NK-92 treated with Interleukin-12 subunit alpha and Interleukin-12 subunit beta, amount 100 ng/mL, for 24 hours (cell line): ENCODE data around the gene CEBPG.

Experiments
- DNase-seq: peaks from one replicate; lab custom pipeline; 2025; lab: John Stamatoyannopoulos, UW

CEBPG gene

DNA sequence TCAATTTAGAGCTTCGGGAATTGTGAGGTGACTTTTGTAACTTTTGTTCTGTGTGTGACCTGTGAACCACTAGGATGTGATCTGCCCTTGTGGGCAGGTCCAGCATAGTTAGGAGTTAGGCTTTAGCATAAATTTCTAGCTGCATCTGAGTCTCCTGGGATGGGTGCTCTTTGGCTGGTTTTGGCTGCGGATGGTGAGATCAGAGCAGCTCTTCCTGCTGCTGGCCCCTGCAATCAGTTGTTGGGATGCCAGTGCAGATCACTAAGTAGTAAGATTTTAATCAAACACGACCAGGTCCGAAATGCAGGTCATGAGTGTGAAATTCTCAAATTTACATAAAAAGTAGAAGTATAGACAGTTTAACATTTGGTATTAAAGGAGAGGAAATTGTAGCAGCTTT, 8.5 kb downstream of the CEBPG start:
- no peak for DNase-seq

DNA sequence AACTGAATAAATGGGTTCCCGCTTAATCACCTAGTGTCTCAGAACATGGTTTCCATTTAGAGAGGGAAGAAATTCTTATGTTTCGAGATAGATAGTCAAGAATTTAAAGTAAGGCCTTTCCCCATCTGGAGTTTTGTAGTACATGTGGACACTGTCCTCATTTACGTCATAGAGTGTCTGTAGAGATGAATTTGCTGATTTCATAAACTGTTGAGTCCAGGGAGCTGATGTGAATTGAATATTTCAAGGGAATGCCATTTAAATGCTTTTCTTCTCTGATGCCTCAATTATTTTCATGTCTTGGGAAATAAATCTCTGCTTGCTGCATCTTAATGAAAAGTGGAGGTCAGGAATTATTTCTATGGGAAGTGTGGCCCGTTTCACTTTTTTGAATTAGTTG, 9.5 kb downstream of the CEBPG start:
- DNase-seq = no peak

DNA sequence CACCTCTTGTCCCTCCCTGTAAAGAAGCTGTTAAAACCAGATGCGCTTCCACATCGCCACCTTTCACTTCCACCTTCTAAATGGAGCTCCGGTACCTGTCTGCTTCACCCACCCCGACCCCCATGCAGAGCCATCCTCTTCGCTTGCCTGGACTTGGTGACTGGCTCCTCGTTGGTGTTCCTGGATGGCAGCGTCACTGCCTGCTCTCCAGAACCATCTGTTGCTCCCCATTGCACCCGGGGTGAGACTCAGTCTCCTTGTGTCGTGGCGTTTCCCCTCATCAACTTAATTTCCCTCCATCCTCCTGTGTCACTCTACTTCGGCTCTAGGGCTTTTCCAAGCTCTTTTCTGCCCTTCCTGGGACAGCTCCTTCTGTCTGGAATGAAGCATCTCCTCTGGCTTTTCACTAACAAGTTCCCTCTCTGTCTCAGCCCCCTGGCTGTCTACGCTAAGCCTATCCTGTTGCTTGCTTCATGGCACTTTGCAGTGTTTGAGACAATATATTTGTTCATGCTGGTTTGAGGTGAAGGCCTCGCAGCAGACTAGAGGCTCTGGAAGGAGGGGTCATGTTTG, 10.3 kb downstream of the CEBPG start:
- no peak for DNase-seq

DNA sequence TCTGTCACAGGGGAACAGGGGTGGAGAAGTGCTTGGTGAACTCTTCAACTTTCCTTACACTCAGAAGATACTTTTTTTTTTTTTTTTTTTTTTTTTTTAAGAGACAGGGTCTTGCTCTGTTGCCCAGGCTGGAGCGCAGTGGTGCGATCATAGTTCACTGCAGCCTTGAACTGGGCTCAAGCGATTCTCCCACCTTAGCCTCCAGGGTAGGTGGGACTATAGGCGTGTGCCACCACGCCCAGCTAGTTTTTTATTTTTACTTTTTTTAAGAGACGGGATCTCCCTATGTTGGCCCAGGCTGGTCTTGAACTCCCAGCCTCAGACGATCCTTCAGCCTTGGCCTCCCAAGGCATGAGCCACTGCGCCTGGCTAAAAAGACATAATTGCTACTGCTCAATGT, 11.5 kb downstream of the CEBPG start:
- DNase-seq = no peak

DNA sequence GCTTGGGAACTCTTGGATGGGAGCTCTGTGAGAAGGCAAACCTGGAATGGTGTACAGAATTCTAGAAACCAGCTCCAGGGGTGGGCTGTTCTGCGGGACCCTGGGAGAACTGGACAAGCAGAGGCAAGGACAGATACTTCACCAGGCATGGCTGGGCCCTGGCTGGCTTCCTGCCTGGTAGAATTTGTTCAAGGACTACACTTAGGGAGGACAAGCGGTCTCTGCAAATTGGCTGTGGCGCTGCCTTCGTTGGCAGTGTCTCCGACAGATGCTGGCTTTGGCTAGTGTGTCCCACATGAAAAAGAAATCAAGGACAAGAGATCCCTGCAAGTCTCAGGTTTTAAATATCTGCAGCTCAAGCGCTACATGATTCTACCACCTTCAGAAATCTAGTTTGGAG, 12.4 kb downstream of the CEBPG start:
- no peak for DNase-seq

DNA sequence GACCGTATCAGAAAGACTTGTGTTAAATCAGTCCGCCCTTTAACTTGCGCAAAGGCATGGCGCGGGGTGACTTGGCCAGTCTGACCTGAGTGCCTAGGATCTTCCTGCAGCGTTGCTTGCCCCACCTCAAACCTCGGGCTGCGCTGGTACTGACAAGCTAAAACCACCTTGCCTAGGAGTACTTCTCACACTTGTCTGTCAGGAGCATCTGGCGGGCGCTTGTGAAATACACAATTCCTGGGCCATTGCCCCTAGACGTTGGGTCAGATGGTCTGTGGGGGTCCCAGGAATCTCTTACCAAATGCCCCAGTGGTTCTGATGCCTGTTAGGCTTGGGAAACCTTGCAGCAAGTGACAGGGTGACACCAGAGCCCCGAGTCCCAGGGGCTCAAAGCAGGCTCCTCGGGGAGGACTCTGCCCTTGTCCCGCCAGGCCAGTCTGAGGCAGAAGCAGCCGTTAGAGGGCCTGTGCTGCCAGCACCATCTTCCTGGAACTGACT, 12.9 kb downstream of the CEBPG start:
- no peak for DNase-seq

DNA sequence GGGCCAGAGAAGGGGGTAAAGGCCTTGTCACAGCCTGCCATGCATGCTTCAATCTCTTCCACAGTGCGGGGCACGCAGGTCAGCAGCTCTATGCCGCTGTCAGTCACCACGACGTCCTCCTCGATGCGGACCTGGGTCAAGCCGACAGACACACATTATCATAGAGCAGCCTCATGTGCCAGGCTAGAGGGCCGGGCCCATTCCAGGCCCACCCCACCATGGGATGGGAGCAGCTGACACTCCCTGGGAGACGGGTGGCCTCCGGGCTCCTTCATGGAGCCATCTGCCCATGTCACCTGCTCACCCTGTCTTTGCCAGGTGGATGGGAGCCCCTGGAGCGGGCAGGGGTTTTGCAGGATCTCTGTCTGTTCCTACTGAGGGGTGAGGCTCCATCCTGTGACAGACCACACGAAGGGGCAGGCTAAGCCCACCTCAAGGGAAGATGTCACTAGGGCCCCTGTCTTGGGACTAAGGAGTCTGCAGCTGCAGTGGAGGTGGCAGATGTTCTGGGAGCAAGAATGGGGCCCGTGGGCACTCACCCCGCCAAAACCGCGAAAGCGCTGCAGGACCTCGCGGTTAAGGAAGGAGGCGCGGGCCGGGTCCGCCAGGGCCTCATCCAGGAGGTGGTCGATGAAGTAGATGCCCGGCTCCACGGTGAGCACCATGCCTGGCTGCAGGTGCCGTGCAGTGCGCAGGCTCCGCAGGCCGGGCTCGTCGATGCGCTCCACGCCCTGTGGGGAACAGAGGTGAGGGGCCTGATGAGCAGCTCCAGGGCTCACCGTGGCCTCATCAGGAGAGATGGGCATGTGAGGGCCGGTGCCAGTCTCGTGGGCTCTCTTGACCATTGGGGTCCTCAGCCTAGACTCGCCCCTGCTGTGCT, 14.1 kb downstream of the CEBPG start:
- DNase-seq = no peak

DNA sequence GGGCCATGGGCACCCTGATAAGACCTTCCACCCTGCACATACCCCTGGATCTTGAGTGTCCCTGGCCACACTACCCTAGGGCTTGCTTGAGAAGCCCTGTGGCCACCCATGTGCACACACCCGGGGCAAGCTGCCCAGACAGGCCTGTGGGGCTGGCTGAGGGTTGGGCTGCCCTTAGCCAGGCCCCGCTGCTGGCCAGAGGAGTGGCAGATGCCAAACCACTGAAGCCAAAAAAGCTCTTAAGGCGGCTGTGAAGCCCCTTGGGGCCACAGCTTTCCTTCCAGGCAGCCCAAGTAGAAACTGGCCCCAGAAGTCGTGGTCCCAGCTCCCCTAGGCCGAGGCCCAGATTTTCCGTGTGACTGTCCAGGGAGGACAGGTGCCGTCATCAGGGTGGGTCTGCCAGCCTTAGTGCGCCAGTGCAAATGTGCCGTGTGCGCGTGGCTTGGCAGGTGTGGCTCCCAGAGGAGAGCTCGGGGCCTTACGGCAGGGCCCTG, 14.8 kb downstream of the CEBPG start:
- DNase-seq = no peak

DNA sequence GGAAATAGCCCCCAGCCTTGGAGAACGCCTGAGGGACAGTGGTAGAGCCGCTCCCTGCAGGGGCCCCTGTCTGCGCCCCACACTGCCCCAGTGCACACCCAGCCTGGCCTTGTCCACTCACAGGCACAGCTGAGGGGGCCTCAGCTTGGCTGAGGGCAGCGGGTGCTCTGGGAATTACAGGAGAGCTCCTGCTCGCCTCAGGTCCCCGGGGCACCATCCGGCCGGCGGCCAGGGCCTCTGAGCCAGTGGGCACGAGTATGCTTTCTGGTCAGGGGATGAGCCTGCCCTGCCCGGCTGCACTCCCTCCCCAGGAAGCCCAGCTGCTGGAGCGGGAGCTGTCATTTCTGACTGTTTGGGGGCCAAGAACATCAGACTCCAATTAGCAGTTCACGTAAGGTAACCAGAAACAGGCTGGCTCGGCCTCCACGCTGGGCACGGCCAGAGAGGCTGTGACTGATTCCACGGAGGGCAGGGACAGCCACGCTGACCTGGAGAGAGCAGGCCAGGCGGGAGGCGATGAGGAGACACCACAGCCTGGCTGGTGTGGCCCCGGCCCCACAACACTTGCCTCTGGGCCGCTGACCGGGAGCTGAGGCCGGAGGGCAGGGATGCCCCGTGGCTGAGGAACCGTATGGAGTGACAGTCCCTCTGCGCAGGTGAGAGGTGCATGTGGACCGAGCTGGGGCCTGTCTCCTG, 15.4 kb downstream of the CEBPG start:
- no peak for DNase-seq

DNA sequence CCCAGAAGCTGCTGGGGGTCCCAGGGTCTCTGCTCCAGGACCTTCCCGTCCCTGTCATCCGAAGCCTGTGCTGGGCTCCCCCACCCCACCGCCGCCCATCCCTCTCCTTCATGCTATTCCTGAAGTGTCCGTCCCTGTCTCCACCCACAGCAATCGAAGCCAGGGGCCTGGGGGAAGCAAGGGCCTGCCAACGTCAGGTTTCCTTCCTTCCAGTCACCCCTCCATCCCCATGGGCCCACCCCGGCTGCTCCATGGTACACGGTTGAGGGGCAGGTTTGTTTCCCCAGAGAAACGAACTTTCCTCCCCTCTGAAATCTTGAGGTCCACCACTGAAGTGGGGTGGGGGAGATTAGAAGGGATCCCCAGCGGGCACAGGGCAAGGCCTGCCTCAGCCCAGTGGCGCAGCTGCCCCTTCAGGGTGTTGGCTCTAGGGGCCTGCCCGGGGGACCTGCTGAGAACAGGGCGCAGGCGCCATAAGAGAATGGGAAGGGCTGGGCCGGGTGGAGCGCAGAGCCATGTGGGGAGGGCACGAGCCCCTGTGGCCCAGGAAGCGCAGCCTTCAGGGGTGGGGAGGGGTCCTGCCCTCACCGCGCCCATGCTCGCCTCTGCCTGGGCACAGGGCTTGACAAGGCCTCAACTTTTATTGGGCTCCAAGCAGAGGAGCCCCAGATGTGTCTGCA, 16.1 kb downstream of the CEBPG start:
- no peak for DNase-seq

DNA sequence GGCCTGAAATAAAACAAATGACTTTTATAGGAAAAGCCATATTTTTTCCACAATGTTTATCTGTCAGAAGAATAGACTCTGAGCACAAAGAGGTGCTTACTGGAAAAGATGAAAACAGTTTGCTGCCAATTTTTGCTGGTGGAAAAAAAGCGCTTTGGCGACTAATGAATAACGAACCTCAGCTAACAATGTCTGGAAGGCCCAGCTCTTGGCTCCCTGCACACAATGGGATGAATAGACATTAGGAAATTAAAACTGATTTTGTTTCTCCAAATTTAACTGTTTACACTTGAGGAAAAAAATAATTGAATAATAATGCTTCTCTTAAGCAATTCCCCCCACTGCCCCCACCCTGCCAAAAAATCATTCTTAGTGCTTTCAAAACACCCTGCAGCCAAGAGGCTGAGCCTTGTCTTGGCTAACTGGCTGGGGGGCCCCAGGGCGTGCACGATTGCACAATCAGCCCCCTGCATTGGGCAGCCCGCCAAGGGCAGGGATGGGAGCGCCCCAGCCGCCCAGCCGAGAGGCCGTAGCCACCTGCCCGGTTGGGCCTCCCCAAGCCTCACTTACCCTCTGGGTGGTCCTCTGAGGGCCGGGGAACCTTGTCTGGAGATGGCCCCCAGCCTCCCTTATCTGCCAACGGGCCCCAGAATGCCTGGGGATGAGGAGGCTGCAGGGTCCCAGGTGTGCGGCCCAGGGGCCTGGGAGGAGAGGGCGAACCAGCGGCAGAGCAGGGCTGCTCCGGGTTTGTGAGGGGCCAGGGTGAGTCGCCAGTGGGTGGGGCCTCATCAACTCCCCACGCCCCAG, 16.8 kb downstream of the CEBPG start:
- no peak for DNase-seq

DNA sequence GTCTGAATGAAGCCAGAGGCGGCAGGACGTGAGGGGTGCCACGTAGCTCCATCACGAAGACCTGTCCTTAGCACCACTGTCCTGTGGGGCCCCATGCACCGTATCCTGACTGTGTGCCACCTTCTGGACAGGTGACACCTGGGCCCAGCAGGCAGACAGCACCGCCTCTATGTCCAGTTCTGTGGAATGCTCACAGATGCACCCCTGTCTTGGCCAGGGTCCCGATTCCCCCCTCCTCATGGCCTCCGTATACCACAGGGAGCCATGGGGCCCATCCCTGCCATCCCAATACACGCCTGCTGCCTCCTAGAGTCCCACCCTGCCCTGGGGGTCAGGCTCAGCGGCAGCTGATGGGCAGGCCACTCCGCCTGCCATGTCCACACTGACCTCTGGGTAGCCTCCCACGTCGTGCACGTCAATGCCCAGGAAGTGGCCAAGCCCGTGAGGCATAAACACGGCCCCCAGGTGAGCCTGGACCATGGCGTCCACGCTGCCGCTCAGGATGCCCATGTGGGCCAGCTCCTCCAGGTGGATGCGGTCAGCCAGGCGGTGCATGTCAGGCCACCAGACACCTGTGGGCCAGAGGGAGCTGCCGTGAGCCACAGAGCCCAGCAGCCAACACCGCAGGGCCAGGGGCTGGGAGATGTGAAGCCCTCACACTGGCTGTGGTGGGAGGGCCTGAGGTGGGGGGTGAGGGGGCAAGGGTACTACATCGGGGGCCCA, 17.6 kb downstream of the CEBPG start:
- no peak for DNase-seq

DNA sequence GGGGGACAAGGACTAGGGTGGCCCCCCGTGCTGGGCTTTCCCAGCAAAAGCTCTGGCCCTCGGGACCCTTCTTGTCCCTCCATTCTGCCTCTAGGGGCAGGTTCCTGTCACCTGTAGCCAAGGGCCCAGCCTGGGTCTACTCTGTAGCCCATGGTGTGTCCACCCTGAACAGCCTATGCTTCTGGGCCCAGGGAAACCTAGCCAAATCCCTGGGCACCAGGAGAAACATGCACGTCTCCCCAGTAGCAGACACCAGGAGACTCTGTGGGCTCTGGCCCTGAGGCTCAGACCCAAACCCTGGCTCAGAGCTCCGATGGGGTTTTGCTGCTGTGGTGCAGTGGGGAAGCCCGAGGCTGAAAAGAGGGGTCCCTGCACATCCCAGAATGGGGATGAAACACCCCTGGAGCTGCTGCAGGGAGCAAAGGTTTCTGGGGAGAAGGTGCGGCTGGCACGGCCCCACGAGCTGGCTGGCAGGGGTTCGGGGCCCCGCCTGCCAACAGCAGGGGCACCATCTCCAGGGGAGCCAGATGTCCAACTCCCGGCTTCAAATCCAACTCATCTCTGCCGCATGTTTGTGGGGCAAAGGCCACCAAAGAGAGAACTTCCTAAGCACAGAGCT, 18.2 kb downstream of the CEBPG start:
- no peak for DNase-seq

DNA sequence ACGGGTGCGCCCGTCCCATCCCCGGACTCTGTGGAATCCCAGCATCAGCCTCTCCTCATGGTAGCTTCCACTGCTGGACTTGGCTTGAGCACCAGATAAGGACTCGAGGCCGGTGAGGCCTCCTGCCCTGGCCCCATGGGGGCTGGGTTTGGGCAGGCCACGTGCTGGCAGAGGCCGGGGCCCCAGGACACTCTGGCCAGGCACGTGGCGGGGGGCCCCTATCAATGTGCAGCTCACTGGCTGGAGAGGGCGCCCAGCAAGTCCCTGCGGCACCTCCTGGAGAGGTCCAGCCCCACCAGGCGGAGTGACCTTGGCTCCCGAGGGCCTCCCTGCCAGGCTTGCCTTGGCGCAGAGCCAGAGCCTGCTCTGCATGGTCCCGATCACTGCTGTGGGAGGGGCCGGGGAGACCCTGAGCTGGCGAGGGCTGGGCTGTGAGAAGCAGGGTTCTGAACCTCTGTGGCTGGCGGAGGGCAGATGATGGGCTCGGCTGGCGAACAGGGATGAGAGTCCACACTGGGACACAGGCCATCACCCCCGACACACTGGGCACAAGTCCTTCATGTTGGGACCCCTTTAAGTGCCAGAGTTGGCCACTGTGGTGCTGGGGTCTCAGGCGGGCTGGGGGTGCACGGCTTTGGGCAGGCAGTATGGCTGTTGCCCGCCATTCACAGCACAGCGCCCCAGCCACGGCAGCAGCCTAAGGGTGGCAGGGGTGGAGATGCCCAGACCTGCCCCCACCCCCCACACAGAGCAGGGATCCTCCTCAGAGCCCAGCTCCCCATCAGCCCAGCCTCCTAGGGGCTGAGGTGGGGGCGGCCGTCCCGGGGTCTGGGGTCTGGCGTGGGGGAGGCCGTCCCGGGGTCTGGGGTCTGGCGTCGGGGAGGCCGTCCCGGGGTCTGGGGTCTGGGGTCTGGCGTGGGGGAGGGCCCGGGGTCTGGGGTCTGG, 19.1 kb downstream of the CEBPG start:
- DNase-seq = no peak

DNA sequence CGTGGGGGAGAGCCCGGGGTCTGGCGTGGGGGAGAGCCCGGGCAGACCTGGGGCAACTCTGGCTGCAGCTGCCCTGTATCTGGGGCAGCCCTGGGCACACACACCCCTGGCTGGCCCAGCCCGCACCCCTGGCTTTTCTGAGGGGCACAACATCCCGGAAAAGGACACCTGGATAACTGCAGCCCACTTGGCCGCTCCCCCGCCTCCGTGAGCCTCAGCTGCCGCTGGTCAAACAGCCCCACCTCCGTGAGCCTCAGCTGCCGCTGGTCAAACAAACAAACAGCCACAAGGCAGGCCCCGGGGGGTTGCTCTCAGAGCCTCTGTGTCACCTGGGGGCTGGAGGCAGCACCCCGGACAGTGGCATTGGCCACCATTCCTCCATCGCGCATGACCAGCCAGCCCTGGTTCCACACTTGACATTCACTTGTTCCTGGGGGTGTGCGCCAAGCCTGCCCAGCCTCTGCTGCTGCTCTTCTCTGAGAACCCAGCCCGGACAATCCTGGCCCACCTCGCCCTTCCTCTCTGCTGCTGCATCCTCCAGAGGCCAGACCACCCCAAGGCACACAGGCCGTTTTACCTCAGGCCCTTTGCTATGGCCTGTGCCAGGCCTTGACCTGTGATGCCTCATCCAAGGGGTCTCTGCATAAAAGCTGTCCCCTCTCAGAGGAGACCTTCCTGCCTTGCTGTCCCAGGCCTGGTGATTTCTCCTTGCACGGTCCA, 19.9 kb downstream of the CEBPG start:
- DNase-seq = no peak

DNA sequence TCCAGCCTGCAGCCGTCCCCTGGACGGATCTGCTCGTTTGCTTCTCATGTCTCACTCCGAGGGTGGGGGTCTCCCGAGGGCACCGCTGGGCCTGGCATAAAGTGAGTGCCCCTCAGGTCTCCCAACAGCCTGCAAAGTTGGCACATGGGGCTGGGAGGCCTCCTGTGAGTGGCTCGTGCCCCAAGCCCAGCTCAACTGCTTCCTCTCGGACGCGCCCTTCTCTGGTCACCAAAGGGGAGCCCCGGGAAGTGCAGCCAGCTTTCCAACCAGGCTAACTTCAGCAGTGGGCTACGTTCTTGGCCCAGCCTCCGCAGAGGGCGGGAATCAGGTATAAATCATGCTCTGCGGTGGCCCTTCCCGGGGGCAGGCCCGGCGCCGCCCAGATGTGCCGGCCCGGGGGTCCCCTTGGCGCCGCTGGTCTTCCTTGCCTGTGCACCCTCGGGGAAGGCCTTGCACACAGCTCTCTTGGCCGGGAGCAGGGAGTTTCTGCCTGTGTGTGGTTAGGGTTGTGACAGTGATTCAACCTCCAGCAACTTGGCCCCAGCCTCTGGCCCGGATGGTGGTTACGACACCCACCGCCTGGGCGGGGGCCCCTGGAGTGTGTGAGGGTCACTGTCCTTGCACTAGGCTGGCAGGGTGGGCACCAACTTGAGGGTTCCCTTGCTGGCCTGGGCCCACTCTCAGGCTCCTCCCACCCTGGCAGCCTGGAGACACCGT, 20.7 kb downstream of the CEBPG start:
- DNase-seq = no peak

DNA sequence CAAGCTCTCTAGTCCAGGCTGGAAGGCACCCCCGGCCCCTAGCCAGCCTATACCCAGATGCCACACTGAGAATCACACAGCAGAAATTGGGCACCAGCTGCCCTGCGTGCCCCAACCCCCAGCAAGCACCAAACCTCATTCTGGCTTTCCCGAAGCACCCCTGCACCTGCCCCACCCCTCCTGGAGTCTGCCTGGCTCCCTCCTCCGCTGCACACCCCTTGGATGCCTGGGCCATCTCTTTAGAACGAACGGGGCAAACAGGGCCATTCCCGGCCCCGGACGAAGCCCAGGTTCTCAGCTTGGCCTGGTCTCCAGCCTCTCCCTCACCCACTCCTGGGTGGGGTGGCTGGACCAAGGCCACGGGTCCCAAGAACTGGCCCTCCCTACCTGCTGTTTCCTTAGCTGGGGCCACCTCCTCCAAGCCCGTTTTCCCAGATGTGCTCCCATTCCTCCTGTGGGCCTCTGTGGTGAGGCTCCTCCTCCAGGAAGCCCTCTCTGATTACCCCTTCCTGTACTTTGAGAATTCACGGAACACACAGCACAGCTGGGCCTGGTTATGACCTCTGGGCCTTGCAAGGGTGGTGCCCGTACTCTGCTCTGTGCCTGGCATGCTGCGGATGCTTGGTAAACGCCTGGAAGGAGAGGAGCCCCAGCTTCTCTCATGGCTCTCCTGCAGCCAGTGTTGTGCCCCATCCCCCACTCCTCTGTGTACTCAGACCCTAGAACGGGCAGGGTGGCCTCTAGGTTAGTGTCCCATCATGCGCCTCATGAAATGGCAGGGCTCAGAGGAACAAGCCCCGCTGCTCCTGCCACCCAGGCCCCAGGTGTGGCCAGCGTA, 21.4 kb downstream of the CEBPG start:
- no peak for DNase-seq
